SK-N-MC (cell line): ENCODE results near the gene GPR137B.
"Not testable (repeated sequence)": the region's sequence is repeated elsewhere in the genome, so short reads cannot be mapped to it uniquely, and the experiment has no call there.

Experiments used
- DNase-seq: peaks from one replicate; pipeline ENCODE4 v3.0.0-alpha.2; 2011; ENCODE audit warnings: low read depth, low spot score
- H3K27ac ChIP-seq: fragments of 200-600 bp; sonication (generic); 2 replicates; pipeline ENCODE4 v1.5.1; 2016; ENCODE audit warnings: mixed run types
- H3K36me3 ChIP-seq: fragments of 200-600 bp; sonication (generic); 2 replicates; pipeline ENCODE4 v1.6.1; 2017; ENCODE audit warnings: antibody characterized with exemption, low read length, mixed read lengths; ENCODE audit not compliant: insufficient read depth
- H3K4me3 ChIP-seq: fragments of 200-600 bp; sonication (generic); 2 replicates; pipeline ENCODE4 v1.5.1; 2016
- H3K9ac ChIP-seq: fragments of 200-600 bp; sonication (generic); 2 replicates; pipeline ENCODE4 v1.8.0; 2017; ENCODE audit warnings: mixed run types, mixed read lengths; ENCODE audit not compliant: insufficient read length
- H3K9me3 ChIP-seq: fragments of 200-600 bp; sonication (generic); 2 replicates; pipeline ENCODE4 v1.6.1; 2017; ENCODE audit warnings: low read depth, mild to moderate bottlenecking, antibody characterized with exemption, low read length, moderate library complexity, mixed read lengths
- EZH2 ChIP-seq: fragments of 200-600 bp; sonication (generic); IDR thresholded peaks from one replicate; pipeline ENCODE4 v1.6.1; 2017; ENCODE audit warnings: antibody characterized with exemption
- FOXP2 ChIP-seq: optimal IDR thresholded peaks from 2 replicates; pipeline ENCODE3; 2011; ENCODE audit warnings: mild to moderate bottlenecking, moderate library complexity; ENCODE audit not compliant: insufficient read depth; ENCODE audit errors: extremely low read length, control extremely low read depth
- POLR2AphosphoS5 ChIP-seq: IDR thresholded peaks from 2 replicates; pipeline ENCODE4 v1.6.1; 2012; ENCODE audit warnings: mild to moderate bottlenecking, low read depth, low read length, borderline replicate concordance

Gene GPR137B

GRCh38 chr1:236176337-236177336 lies 34.3 kb downstream of the GPR137B start:
- H3K4me3 ChIP-seq = no peak overlapping the region
- DNase-seq = no peak
- H3K36me3 ChIP-seq = peaks cover 68% of the 10 kb centered on the region
- TF ChIP-seq EZH2 = no peak
- no peak for TF ChIP-seq POLR2AphosphoS5
- no peak overlapping the region for H3K9ac ChIP-seq
- no peaks in the 10 kb centered on the region for H3K9me3 ChIP-seq
- no peak overlapping the region for H3K27ac ChIP-seq

- Histone ChIP-seq H3K9ac (no peak overlapping the region), H3K36me3 (peaks cover 75% of the 10 kb centered on the region), H3K4me3 (no peak overlapping the region), H3K9me3 (no peaks in the 10 kb centered on the region), H3K27ac (no peak overlapping the region)
- TF ChIP-seq POLR2AphosphoS5 (no peak), EZH2 (no peak), FOXP2 (no peak)
- DNase-seq = no peak
Measured at GRCh38 chr1:236179634-236180033, 37.3 kb downstream of the GPR137B start.

GRCh38 chr1:236181059-236181458 lies 38.7 kb downstream of the GPR137B start:
- DNase-seq = no peak
- H3K9me3 ChIP-seq = no peaks in the 10 kb centered on the region
- H3K9ac ChIP-seq = no peak overlapping the region
- peaks cover 76% of the 10 kb centered on the region for H3K36me3 ChIP-seq
- no peak overlapping the region for H3K27ac ChIP-seq
- no peak overlapping the region for H3K4me3 ChIP-seq
- TF ChIP-seq FOXP2 = no peak
- no peak for TF ChIP-seq POLR2AphosphoS5
- TF ChIP-seq EZH2 = no peak

GRCh38 chr1:236185687-236186086 lies 43.3 kb downstream of the GPR137B start:
- no peak for TF ChIP-seq EZH2
- peak; percentile 43; the same call in 1 of the 2 replicates for TF ChIP-seq POLR2AphosphoS5
- Histone ChIP-seq H3K4me3 (no peak overlapping the region), H3K27ac (0 out of 2 replicates have a peak overlapping the region, but pooled peaks have one; percentile 60), H3K9ac (no peak overlapping the region), H3K9me3 (no peaks in the 10 kb centered on the region), H3K36me3 (peaks cover 73% of the 10 kb centered on the region)
- peak; percentile 83 for DNase-seq

- H3K4me3 ChIP-seq, H3K27ac ChIP-seq, H3K9ac ChIP-seq, H3K9me3 ChIP-seq, DNase-seq: not testable (repeated sequence)
- peaks cover 70% of the 10 kb centered on the region for H3K36me3 ChIP-seq
Measured at GRCh38 chr1:236186471-236186870, 44.1 kb downstream of the GPR137B start.

- not testable (repeated sequence) for H3K4me3 ChIP-seq, H3K9me3 ChIP-seq, H3K9ac ChIP-seq, DNase-seq, H3K27ac ChIP-seq
- peaks cover 73% of the 10 kb centered on the region for H3K36me3 ChIP-seq
Measured at GRCh38 chr1:236188084-236188483, 45.7 kb downstream of the GPR137B start.

GRCh38 chr1:236193184-236193583 lies 50.8 kb downstream of the GPR137B start:
- Histone ChIP-seq H3K9me3 (no peaks in the 10 kb centered on the region), H3K27ac (no peak overlapping the region), H3K9ac (no peak overlapping the region), H3K36me3 (peaks cover 85% of the 10 kb centered on the region), H3K4me3 (no peak overlapping the region)
- TF ChIP-seq EZH2 (no peak), POLR2AphosphoS5 (no peak), FOXP2 (no peak)
- DNase-seq = no peak

- H3K36me3 ChIP-seq = peaks cover 94% of the 10 kb centered on the region
- no peak for TF ChIP-seq EZH2
- no peak for TF ChIP-seq POLR2AphosphoS5
- TF ChIP-seq FOXP2 = no peak
- H3K27ac ChIP-seq = no peak overlapping the region
- H3K9ac ChIP-seq = no peak overlapping the region
- DNase-seq = no peak
- H3K4me3 ChIP-seq = no peak overlapping the region
- no peaks in the 10 kb centered on the region; the same call in none of the 2 replicates for H3K9me3 ChIP-seq
Measured at GRCh38 chr1:236200925-236201324, 58.6 kb downstream of the GPR137B start.

- Histone ChIP-seq H3K36me3 (peaks cover 98% of the 10 kb centered on the region), H3K9me3 (no peaks in the 10 kb centered on the region; the same call in none of the 2 replicates), H3K27ac (no peak overlapping the region), H3K9ac (no peak overlapping the region), H3K4me3 (no peak overlapping the region)
- DNase-seq = no peak
- TF ChIP-seq FOXP2 = no peak
- no peak for TF ChIP-seq POLR2AphosphoS5
- TF ChIP-seq EZH2 = no peak
Measured at GRCh38 chr1:236201786-236202185, 59.4 kb downstream of the GPR137B start.
